H9 (cell line): ENCODE results near the gene SH3GL3. TPM values are rescaled to one million over a fixed set of nuclear protein-coding genes. Genes with fewer than 3 reads are reported as not detected.

Source experiments
- DNase-seq: peaks from one replicate; pipeline ENCODE4 v3.0.0-alpha.2; 2017
- H2AFZ ChIP-seq: one replicate; pipeline ENCODE4 v1.6.1; 2013; ENCODE audit warnings: mild to moderate bottlenecking, low read length, control low read depth, moderate library complexity
- H2AK5ac ChIP-seq: 2 replicates; pipeline ENCODE4 v1.6.1; 2013; ENCODE audit warnings: low read length, control low read depth, mixed read lengths; ENCODE audit not compliant: insufficient read length
- H2BK120ac ChIP-seq: one replicate; pipeline ENCODE4 v1.6.1; 2013; ENCODE audit warnings: low read depth, mild to moderate bottlenecking, low read length, control low read depth, inconsistent platforms; ENCODE audit not compliant: poor library complexity, severe bottlenecking
- H2BK12ac ChIP-seq: 2 replicates; pipeline ENCODE4 v1.6.1; 2013; ENCODE audit warnings: low read length, control low read depth, mixed read lengths, low read depth; ENCODE audit not compliant: insufficient read length
- H2BK15ac ChIP-seq: 2 replicates; pipeline ENCODE4 v1.6.1; 2013; ENCODE audit warnings: low read depth, low read length, control low read depth
- H2BK20ac ChIP-seq: one replicate; pipeline ENCODE4 v1.6.1; 2013; ENCODE audit warnings: low read depth, mild to moderate bottlenecking, low read length, control low read depth, inconsistent platforms; ENCODE audit not compliant: poor library complexity, severe bottlenecking
- H2BK5ac ChIP-seq: 2 replicates; pipeline ENCODE4 v1.6.1; 2013; ENCODE audit warnings: low read length, control low read depth, mixed read lengths; ENCODE audit not compliant: insufficient read length
- H3K14ac ChIP-seq: 2 replicates; pipeline ENCODE4 v1.6.1; 2013; ENCODE audit warnings: low read length, control low read depth; ENCODE audit not compliant: insufficient read depth
- H3K18ac ChIP-seq: 2 replicates; pipeline ENCODE4 v1.6.1; 2013; ENCODE audit warnings: low read depth, mild to moderate bottlenecking, mixed read lengths, low read length, control low read depth; ENCODE audit not compliant: insufficient read length
- H3K23ac ChIP-seq: 2 replicates; pipeline ENCODE4 v1.6.1; 2013; ENCODE audit warnings: low read length, control low read depth, mixed read lengths, low read depth; ENCODE audit not compliant: insufficient read length
- H3K23me2 ChIP-seq: 2 replicates; pipeline ENCODE4 v1.6.1; 2013; ENCODE audit warnings: low read depth, mild to moderate bottlenecking, mixed read lengths, low read length, control low read depth; ENCODE audit not compliant: insufficient read length, poor library complexity, severe bottlenecking
- H3K27ac ChIP-seq: 2 replicates; pipeline ENCODE4 v1.5.1; 2013; ENCODE audit warnings: low read length, control low read depth, mixed read lengths, low read depth; ENCODE audit not compliant: insufficient read length
- H3K27me3 ChIP-seq: 2 replicates; pipeline ENCODE4 v1.6.1; 2013; ENCODE audit warnings: low read length, control low read depth, inconsistent platforms; ENCODE audit not compliant: insufficient read depth
- H3K4ac ChIP-seq: 2 replicates; pipeline ENCODE4 v1.6.1; 2013; ENCODE audit warnings: low read depth, mild to moderate bottlenecking, control low read depth, inconsistent platforms, low read length, moderate library complexity
- H3K4me1 ChIP-seq: 2 replicates; pipeline ENCODE4 v1.6.1; 2013; ENCODE audit warnings: low read length, control low read depth, inconsistent platforms; ENCODE audit not compliant: insufficient read depth
- H3K4me2 ChIP-seq: 2 replicates; pipeline ENCODE4 v1.6.1; 2013; ENCODE audit warnings: low read length, control low read depth, mixed read lengths; ENCODE audit not compliant: insufficient read length, insufficient read depth
- H3K56ac ChIP-seq: 2 replicates; pipeline ENCODE4 v1.6.1; 2013; ENCODE audit warnings: low read depth, mild to moderate bottlenecking, mixed read lengths, low read length, control low read depth; ENCODE audit not compliant: insufficient read length
- H3K79me1 ChIP-seq: 2 replicates; pipeline ENCODE4 v1.6.1; 2013; ENCODE audit warnings: low read depth, mild to moderate bottlenecking, moderate library complexity, low read length, control low read depth, inconsistent platforms; ENCODE audit not compliant: insufficient read depth, poor library complexity, severe bottlenecking
- H3K79me2 ChIP-seq: 2 replicates; pipeline ENCODE4 v1.6.1; 2013; ENCODE audit warnings: low read length, control low read depth, inconsistent platforms; ENCODE audit not compliant: insufficient read depth
- H3K9ac ChIP-seq: 2 replicates; pipeline ENCODE4 v1.6.1; 2013; ENCODE audit warnings: low read length, control low read depth, mixed read lengths; ENCODE audit not compliant: insufficient read length; ENCODE audit errors: extremely low read depth
- H3K9me3 ChIP-seq: one replicate; pipeline ENCODE4 v1.6.1; 2013; ENCODE audit warnings: low read depth, low read length, inconsistent platforms; ENCODE audit not compliant: control insufficient read depth
- H3T11ph ChIP-seq: one replicate; pipeline ENCODE4 v1.6.1; 2013; ENCODE audit warnings: mild to moderate bottlenecking, low read length, control low read depth, inconsistent platforms
- H4K20me1 ChIP-seq: one replicate; pipeline ENCODE4 v1.6.1; 2013; ENCODE audit not compliant: control insufficient read depth, insufficient read length, insufficient read depth
- H4K5ac ChIP-seq: 2 replicates; pipeline ENCODE4 v1.6.1; 2013; ENCODE audit warnings: low read depth, mild to moderate bottlenecking, mixed read lengths, low read length, control low read depth; ENCODE audit not compliant: insufficient read length
- H4K8ac ChIP-seq: replicated peaks from 2 replicates; pipeline ENCODE4 v1.6.1; 2013; ENCODE audit warnings: low read length, control low read depth, mixed read lengths, low read depth; ENCODE audit not compliant: insufficient read length
- H4K91ac ChIP-seq: 2 replicates; pipeline ENCODE4 v1.6.1; 2013; ENCODE audit warnings: low read depth, mild to moderate bottlenecking, moderate library complexity, mixed read lengths, low read length, control low read depth; ENCODE audit not compliant: insufficient read length
- H3K27ac Mint-ChIP-seq, 3 experiments: 2 replicates in 2 of 3; 3 replicates in 1 of 3; pipeline ENCODE4 v1.8.0; 2020 to 2021; ENCODE audit warnings: mixed read lengths in 3 of 3, mild to moderate bottlenecking in 1 of 3, moderate library complexity in 1 of 3
- H3K27me3 Mint-ChIP-seq: 2 replicates; pipeline ENCODE4 v1.8.0; 2021; ENCODE audit warnings: low read depth, mild to moderate bottlenecking, moderate library complexity, mixed read lengths
- H3K36me3 Mint-ChIP-seq, 3 experiments: 2 replicates in 2 of 3; 3 replicates in 1 of 3; pipeline ENCODE4 v1.8.0; 2020 to 2021; ENCODE audit warnings: low read depth in 3 of 3, mixed read lengths in 3 of 3; ENCODE audit not compliant: insufficient read depth in 1 of 3
- H3K4me1 Mint-ChIP-seq, 2 experiments: 2 replicates each; pipeline ENCODE4 v1.8.0; 2020; ENCODE audit warnings: mixed read lengths in 2 of 2
- H3K4me3 Mint-ChIP-seq, 2 experiments: 2 replicates in 1 of 2; 3 replicates in 1 of 2; pipeline ENCODE4 v1.8.0; 2020 to 2021; ENCODE audit warnings: mild to moderate bottlenecking in 2 of 2, mixed read lengths in 2 of 2, moderate library complexity in 1 of 2
- H3K9me3 Mint-ChIP-seq, 2 experiments: 2 replicates in 1 of 2; 3 replicates in 1 of 2; pipeline ENCODE4 v1.8.0; 2020; ENCODE audit warnings: mild to moderate bottlenecking in 2 of 2, mixed read lengths in 2 of 2, moderate library complexity in 1 of 2
- CTCF ChIP-seq: fragments of 200-600 bp; sonication (generic); conservative IDR thresholded peaks from 3 replicates; pipeline ENCODE4 v1.8.0; 2021; ENCODE audit warnings: antibody characterized with exemption, mild to moderate bottlenecking
- WGBS: extraction: QIAGEN DNeasy Blood & Tissue Kit; methylation state at CpG from one replicate; pipeline ENCODE4 v1.1.7; 2013; ENCODE audit warnings: missing lambda C conversion rate, low lambda C conversion rate, mixed read lengths; ENCODE audit not compliant: insufficient read length; ENCODE audit errors: extremely low coverage; 5-methylcytosine and 5-hydroxymethylcytosine counted together
- total RNA-seq: library from RNA; stranded (reverse); gene quantifications from 2 replicates; pipeline ENCODE4 v1.2.1, GENCODE V29; 2021

The SH3GL3 gene
- total RNA-seq, 1 experiment from 2014 or later: 11.2 TPM

- H2AFZ ChIP-seq: no peak overlapping the region
- WGBS: no CpG with 5 or more reads among the region's 5 CpGs
Measured at GRCh38 chr15:83554558-83554957, 107.4 kb downstream of the SH3GL3 start.

More at GRCh38 chr15:83554558-83554957, 107.4 kb downstream of the SH3GL3 start:
- peaks cover 4% of the 10 kb centered on the region for H3K79me1 ChIP-seq
- H3K23ac ChIP-seq: no peak overlapping the region
- no peaks in the 10 kb centered on the region for H3K27me3 Mint-ChIP-seq
- H3K23me2 ChIP-seq: no peaks in the 10 kb centered on the region
- no peak for DNase-seq
- H2BK12ac ChIP-seq: no peak overlapping the region
- no peak overlapping the region for H2AK5ac ChIP-seq
- no peak overlapping the region for H3K9ac ChIP-seq
- H4K91ac ChIP-seq: no peak overlapping the region
- no peak overlapping the region for H3K56ac ChIP-seq
- H3T11ph ChIP-seq: no peak overlapping the region
- no peak overlapping the region for H3K4me2 ChIP-seq
- no peak overlapping the region for H2BK5ac ChIP-seq
- no peak overlapping the region for H4K5ac ChIP-seq
- no peak for TF ChIP-seq CTCF
- no peak overlapping the region for H4K8ac ChIP-seq
- H3K9me3 ChIP-seq: no peaks in the 10 kb centered on the region
- peaks cover 3 to 5% of the 10 kb centered on the region in 2 experiments; a peak in 2 of 4 replicates for H3K4me1 Mint-ChIP-seq
- no peaks in the 10 kb centered on the region for H3K27me3 ChIP-seq
- peaks cover 0 to 2% of the 10 kb centered on the region in 2 experiments; a peak in 1 of 5 replicates for H3K9me3 Mint-ChIP-seq
- no peak overlapping the region for H3K27ac ChIP-seq
- peaks cover 0 to 3% (median 2%) of the 10 kb centered on the region in 3 experiments; a peak in 1 of 7 replicates for H3K36me3 Mint-ChIP-seq
- H3K14ac ChIP-seq: no peak overlapping the region
- no peak overlapping the region for H3K4ac ChIP-seq
- no peak overlapping the region for H2BK15ac ChIP-seq
- H3K18ac ChIP-seq: no peak overlapping the region
- no peak overlapping the region for H2BK20ac ChIP-seq
- H3K27ac Mint-ChIP-seq: no peak overlapping the region
- H4K20me1 ChIP-seq: no peaks in the 10 kb centered on the region
- no peaks in the 10 kb centered on the region; the same call in 1 of the 2 replicates for H3K79me2 ChIP-seq
- H3K4me3 Mint-ChIP-seq: no peak overlapping the region
- H3K4me1 ChIP-seq: no peaks in the 10 kb centered on the region; the same call in 1 of the 2 replicates
- no peak overlapping the region for H2BK120ac ChIP-seq
